T follicular helper cell (primary cell): ENCODE data around the gene ATP11A.

Source experiments
- DNase-seq: peaks from one replicate; pipeline ENCODE4 v3.0.0-alpha.2; 2020; ENCODE audit warnings: low read depth

The ATP11A gene

DNA sequence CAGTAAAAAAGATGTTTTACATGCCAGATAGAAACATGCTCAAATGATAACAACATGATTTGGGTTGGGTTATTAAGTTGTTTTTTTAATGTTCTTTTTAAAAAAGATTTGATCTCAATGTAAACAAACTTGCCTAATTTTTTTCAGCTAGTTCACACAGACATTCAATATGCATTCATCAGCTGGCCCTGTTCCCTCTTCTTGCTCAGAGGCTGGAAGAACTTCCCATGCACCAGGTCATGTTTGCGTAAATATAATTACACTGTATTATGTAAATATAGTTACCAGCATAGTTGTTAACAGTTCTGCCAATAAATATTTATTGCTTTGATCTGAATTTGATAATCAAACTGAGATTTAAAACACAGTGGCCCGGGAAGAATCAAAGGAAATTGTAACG lies 70.6 kb downstream of the ATP11A start:
- DNase-seq, result no peak

DNA sequence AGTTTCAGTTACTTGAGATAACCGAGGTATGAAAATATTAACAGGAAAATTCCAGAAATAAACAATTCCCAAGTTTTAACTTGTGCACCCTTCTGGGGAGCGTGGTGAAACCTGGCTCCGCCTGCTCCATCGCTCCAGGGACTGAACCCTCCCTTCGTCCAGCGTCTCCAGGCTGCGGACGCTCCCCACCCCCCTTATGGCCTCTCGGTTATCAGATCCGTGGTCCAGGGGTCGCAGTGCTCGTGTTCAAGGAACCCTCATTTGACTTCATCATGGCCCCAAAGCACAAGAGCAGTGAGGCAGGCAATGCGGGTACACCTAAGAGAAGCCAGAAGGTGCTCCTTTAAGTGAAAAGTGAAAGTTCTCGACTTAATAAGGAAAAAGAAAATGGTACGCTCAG lies 71.1 kb downstream of the ATP11A start:
- no peak for DNase-seq

DNA sequence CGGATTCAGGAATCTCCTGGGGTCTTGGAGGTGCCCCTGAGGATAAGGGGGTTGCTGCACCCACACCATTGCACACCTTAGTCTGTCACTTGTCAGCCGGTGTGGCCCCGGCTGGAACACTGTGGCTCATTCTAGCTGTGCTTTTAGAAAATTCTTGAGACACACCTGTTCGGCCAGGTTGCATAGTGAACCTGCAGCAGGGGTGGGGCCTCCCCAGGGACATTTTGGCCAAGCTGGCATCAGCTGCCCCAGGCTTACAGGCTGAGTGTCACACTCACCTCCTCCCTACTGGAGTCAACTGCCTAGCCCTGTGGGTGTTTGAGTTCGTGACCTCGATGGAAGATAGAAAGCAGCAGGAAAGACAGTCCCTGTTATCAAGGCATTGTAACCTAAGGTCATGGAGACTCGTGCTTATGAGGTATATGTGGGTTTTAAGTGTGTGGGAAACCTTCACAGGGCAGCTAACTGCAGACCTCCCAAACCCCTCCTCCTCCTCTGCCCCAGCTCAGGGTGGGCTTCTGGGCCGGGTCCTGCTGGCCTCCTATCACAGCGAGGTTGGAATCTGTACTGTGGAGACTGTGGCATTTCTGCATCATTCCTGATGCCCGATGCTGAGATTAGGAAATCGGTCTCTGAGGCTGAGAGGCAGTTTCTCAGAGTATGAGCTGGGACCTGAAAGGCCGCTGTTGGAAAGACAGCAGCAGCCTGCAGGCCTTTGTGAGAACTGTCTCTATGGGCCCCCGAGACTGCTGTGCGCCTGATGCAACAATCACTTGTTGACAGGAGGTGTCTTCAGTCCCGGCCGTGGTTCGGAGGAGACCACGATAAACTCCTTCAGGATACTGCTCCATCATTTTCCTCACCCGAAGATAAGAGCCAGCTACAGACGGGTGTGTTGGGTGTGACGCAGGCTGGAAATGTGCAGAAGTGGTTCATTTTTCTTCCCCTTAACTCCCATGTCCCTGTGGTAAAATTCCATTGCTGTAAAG lies 72.2 kb downstream of the ATP11A start:
- no peak for DNase-seq

DNA sequence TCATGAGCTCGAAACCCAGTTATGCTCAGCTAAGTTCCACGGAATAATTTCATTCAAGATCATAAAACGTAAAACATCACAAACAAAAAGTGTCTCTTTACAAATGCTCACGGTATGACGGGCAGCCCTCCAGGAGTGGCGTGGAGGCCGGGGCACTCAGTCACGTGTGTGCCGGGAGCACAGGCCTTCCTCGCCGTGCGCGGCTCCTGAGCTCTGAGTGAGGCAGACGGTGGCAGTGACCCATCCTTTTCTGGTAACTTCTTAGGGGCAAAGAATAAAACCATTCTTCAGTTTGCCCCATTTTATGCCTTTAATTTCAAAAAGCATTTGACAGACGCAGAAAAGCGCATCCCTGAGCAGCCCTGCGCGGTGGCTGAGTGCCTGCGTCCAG lies 72.8 kb downstream of the ATP11A start:
- DNase-seq, result no peak

DNA sequence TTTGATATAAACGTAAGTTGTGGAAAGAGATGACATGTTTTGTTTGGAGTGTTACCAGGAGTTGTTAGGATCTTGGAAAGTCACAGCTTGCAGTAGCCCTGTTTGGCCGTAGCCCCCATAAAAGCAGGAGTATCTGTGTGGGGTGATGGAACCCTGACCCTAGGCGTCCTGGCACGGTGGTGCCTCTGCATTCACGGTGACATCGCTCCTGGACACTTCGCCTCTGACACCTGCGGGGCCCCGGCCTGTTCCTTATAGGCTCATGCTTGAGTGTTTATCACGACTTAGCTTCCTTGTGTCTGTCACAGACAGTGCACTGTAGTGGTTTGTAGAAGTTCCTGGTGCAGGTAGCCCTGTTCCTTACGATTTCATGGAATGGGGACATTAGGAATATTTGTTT lies 74.2 kb downstream of the ATP11A start:
- DNase-seq, result no peak

DNA sequence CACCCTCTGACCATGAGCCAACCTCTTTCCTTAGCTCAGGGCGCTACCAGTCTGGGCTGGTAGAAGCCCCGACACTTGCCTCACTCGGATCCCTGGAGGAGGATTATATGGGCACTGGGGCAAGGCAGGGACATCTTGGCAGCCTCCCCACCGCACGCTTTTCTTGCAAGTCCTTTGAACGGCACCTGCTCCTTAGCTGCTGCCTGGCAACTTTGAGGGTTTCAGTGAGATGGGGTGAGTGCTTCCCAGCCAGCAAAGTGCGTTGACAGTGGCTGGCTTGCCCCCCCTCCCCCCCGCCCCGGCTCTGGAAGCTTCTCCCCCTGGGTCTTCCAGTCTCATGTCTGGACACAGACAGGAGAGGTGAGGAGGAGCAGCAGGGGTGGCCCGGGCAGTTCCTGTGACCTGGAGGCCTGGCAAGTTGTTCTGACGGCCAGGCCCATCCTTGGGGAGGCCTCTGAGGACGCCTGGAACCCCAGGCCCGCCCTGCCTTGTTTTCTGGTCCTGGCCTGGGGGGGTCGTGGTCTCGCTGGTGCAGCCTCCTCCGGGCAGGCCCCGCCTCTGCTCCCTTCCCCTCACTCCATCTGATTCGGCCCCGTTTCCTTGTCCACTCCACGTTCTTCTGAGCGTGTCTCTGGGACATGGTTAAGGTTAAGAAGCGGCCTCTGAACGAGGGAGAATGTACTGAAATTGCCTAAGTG lies 75.2 kb downstream of the ATP11A start:
- DNase-seq, result no peak

DNA sequence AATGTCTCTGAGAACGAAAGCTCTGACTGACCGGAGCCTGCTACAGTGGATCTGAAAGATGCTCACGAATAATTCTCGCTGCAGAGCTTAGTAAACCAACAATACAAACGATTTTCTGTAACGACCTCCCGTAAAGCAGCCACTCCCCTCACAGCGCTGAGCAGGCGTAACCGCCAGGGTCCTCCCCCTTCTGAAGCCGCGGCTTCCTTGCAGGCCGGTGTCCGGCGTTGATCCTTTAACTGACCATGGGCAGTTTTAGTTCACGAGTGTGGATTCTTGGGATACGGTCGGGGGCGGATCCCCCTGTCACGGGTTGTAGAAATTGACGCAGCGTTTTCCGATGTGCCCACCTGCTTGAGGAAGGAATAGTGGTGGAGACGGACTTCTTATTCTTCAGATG lies 75.9 kb downstream of the ATP11A start:
- DNase-seq, result no peak

DNA sequence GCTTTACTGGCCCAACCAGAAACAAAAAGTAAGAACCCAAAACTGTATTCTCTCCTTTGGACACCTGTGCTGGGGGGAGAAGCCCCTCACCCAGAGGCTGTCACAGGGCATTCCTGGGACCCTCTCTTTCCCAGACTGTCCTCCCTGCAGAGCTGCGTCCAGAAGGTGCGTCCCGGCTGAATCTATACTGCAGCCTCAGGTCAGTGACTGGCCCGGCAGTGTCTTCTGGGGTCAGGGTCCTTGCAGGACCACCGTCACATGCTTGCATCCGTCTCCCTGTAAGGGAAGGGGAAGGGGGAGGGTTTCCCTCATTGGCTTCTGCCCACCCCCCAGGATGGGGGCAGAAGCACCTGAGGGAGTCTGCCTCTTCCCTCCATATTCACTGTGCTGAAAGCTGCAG lies 76.5 kb downstream of the ATP11A start:
- DNase-seq, result no peak

DNA sequence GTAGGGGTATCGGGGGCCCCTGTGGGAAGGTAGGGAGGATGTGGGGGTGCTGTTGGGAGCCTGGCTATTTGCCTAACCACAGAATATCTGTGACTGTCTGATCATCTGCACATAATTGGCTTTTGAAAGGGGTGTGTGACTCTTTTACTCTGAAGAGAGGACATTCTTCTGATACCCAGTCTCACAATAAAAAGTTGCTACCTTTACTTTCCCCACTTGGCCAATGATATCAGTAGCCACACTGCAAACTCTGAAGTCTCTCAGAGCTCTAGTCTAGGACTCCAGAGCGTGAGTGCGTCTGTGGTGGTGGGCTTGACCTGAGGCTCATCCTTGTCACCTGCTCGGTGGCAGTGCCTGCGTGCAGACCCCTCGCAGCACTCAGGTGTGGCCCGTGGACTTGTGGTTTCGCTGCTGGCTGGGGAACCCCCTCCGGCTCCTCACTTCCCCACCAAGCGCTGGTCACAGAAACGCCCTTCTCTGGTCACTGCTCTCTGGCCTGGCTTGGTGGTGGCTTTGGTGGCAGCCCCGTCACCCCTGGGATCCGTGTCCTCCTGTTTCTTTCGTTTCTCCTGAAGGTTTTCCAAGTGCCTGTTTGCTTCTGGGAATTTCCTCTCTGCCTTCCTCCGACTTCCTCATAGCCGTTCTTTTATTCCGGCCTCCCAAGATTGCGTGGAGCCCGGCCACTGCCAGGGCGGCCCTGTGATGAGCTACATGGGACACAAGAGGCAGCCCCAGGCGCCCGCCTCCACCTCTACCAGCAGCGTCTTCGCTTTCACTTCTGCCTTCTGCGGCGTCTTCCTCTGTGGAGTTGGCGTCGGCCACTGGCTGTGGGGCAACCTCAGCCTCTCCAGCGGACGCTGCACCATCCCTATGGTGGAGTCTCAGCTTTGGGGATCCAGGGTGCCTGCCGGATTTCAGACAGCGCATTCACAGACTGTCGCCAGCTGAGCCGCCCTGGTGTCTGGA lies 78.0 kb downstream of the ATP11A start:
- no peak for DNase-seq

DNA sequence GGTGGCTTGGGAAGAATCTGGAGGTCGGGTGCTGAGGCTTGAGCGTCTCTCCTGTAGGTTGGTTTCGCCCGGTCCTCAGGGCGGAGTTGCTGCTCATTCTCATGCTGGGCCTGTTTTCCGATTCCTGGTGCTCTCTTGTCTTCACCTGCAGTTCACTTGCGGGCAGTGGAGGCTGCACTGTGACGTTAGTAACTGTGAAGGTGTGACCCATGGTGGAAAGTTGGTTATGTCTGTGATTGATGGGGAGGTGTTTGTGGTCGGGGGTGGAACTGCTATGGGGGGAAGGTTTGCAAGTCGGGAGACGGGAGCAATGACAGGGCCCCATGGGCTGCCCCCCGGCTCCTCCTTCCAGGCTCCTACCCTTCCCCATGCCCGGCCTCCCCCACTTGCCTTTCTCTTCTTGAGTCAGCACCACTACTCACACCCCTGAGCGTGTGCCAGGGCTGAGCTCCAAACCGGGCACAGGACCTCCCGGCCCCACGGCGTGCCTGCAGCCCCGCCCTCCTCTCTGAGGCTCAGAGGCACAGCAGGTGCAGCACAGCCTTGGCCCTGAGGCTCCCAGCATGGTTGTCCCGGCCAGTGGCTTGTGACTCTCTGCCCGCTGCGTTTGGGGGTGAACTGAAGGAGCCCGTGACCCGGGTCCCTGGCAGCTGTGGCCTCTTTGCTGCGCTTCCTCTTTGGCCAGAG lies 79.1 kb downstream of the ATP11A start:
- no peak for DNase-seq

DNA sequence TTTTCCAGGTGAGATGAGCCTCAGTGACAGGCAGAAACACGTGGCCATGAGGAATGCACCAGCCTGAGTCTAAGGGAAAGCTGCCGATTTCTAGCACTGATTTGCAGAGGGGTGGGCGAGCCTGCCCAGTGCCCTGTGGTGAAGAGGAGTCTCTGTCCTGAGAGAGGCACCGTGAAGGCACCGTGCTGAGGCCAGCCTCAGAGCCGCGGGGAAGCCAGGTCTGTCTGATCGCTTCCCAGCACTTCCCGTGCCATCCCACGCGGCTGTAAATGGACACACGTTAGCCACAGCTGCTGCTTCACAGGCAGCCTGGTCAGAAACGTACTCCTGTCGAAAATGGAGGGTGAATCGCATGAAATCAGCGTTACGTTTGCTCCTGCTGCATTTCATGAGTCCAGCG lies 79.8 kb downstream of the ATP11A start:
- DNase-seq, result no peak

DNA sequence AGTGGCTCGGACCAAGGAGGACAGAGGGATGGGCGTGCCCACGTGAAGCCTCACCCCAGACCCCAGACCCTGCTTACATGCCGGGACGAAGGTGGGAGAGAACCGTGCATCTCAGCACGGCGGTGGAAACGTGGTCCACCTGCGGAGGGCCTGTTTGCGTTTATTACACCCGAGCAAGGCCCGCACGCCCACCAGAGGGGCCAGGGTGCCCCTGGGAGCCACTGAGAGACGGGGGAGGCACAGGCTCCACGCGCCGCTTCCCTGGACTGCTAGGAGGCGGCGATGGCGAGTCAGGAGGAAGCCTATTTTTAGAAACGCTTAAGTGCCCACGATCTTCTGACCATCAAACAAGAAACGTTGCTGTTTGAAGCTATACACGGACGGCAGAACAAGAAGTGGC lies 80.7 kb downstream of the ATP11A start:
- no peak for DNase-seq

DNA sequence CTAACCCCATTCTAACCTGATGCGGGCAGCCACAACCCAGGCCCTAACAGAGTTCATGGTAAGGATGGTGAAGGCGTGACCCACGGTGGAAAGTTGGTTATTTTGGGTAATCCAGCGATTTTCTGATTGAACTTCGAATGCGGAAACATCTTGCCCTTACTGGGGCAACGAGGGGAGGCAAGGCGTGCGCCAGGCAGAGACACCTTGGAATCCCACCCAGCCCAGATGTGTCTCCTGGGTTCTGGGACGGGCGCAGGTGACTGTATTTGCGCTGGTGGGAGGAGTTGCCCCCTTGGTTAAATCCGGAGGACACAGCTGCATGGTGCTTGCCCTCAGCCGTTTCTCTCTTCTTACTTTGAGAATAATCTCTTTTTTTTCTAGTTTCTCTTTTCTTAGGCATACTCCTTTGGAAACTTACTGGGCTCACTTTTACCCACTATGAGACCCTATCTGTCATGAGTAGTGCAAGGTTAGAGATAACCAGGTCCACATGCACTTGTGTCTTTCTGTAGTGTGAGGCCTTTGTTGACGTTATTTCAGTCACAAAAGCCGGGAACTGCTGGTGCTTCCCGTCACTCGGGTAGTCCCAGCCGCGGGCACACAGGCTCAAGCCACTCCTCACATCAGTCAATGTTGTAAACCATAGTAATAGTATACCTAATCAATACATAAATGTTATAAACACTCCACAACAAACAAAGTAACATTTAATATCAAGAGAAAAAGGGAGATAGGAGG lies 81.5 kb downstream of the ATP11A start:
- no peak for DNase-seq

DNA sequence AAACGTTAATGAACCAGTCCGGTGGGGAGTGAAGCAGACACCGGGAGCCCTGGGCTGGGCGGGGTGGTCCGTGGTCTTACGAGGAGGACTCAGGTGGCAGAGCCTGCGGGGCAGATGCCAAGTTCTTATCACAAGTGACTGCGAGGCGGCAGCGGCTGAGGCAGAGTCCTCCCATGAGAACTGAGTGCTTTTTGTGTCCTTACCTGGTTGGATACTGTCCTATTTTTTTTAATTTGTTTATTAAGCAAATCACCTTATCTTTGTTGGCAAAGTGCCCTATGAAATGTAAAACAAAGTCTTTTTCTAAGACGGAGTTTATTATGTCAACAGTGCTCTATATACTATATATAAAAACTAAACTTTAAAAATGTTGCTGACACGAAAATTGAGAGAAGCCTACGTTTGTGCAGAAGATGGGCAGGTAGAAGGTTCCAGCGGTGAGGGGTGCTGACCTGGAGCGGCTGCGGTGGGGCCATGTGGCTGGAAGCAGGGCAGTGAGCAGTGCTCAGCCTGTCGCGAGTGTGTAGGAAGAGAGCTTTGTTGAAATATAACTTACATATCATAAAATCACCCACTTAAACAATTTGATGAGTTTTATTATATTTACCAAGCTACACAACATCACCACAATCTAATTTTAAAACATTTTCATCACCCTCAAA lies 82.2 kb downstream of the ATP11A start:
- DNase-seq, result no peak

DNA sequence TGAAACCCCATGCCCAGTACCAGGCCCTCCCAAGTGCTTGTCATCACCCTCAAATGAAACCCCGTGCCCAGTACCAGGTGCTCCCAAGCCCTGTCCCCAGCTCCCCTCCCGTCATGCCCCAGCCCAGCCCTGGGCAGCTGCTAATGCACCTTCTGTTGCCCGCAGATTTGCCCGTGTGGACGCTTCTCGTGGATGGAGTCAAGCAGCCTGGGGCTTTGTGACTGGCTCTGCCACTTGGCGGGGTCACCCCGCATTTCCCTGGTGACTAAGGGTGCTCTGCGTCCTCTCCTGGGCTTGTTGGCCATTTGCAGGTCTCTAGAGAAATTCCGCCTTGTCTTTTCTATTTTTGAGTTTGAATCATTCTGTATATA lies 82.7 kb downstream of the ATP11A start:
- no peak for DNase-seq

DNA sequence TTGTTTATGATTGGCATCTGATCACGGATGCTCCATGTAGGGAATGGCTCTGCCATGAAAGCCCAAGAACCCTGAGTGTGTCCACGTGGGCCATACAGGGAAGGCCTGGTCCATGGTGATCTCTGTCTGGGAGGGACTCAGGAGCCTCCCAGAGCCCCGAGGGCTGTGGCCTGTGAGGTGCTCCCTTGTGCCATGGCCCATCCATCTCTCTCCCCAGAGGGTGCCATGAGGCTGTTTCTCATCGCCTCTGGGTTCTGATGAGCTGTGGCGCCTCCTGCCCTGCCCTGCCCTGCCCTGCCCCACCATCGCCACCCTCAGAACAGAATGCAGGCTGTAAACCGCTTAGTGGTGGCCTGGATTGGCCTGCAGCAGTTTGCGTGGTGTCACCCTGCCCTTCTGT lies 83.1 kb downstream of the ATP11A start:
- no peak for DNase-seq

DNA sequence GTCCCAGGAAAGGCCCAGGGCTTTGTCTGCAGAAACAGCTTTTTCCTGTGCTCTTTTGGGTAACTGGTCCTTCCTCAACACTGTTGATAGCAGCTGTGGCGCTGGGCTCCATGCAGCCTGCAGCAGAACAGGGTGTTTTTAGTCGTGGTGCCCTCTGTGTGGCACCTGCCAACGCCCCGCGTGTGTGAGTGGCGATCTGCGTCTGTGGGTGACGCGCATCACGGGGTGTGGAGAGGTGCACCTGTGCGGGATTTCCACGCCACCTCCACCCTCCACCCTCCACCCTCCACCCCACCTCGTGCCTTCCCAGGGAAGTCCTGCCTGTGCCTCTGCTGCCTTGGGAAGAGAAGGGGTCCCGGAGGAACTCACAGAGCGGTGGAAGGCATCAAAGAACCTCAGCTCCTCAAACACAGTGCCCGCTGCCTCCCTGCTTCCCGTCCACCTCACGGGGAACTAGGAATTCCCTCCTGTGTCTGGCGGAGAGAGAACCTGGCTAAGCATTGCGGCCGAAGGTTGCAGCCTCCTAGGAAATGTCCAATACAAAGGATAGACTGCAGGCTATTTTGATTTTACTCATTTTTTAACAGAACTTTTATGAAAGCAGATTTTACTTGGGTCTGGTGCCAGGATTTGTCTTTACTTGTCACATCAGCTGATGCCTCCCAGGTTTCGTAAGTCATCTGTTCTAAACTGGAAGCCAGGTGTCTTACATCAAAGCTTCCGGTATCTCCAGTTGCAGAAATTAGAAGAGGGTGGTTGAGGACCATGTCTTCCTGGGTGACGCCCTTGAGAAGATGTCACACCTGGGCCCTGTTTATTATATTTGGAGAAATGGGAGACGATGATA lies 84.0 kb downstream of the ATP11A start:
- no peak for DNase-seq

DNA sequence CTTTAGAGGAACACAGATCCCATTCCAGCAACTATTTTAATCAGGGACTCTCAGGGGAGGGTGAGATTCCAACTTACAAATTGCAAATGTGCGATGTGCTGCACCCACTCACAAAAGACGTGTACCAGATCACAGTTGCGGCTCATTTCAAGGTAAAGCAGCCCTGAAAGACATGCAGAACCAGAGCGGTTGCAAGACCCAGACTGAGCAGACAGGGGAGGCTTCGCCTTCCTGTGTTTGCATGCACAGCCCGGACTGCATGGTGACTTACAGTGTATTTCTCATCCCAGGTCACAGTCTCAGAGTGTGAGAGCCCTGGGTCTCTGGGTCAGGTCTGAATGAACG lies 84.6 kb downstream of the ATP11A start:
- no peak for DNase-seq

DNA sequence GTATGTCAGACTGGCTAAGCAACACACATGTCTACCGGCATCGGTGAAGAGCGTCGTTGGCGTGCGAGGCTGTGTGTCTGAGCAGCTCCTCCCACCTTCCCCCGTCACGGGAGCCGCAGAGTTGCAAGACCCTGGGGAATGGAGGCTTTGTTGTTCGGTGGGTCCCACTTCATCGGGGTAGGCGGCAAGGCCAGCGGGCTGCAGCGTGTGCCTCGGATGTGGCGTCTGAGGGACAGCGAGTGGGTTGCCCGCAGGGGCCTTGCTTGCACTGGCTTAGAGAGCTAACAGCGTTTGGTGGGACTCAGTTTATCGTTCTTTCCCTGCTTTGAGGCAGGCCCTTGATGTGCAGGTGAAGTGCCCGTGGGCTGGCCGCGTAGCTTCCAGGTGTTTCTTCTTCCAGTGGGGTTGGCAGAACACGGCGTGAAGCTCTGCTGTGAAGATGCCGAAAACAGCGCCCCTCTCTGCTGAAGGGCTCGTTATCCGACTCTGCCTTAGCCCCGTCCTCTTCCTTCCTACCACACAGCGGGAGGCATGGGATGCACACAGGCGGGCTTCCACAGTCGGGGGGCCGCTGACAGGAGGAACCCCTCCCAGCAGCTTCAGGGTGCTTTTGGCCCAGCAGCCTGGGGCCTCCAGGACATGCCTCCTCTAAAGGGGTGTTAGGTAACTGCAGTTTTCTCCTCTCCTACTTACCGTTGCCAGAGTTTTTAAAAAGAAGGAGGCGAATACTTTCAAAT lies 85.2 kb downstream of the ATP11A start:
- no peak for DNase-seq
